WTC11 (cell line): Measurements from ENCODE around the gene G2E3. TPM values are rescaled to one million over a fixed set of nuclear protein-coding genes. Genes with fewer than 3 reads are reported as not detected.
A peak's percentile ranks its signal among the peaks of the same experiment; 100 is the strongest.

Experiments
- AFF4 ChIP-seq: sonication (generic); formaldehyde crosslinking; IDR thresholded peaks from 2 replicates; pipeline ENCODE4 v1.8.1; 2023; ENCODE audit warnings: mild to moderate bottlenecking, missing genetic modification reagents, borderline replicate concordance
- ATF6 ChIP-seq: sonication (generic); formaldehyde crosslinking; IDR thresholded peaks from 2 replicates; pipeline ENCODE4 v1.8.1; 2023; ENCODE audit warnings: mild to moderate bottlenecking, missing genetic modification reagents
- CBFB ChIP-seq: sonication (generic); formaldehyde crosslinking; IDR thresholded peaks from 2 replicates; pipeline ENCODE4 v1.8.1; 2022; ENCODE audit warnings: mild to moderate bottlenecking, low read depth, missing genetic modification reagents
- E2F1 ChIP-seq: sonication (generic); formaldehyde crosslinking; IDR thresholded peaks from 2 replicates; pipeline ENCODE4 v1.8.0; 2022; ENCODE audit warnings: mild to moderate bottlenecking, missing genetic modification reagents
- E2F4 ChIP-seq: sonication (generic); formaldehyde crosslinking; IDR thresholded peaks from 2 replicates; pipeline ENCODE4 v1.8.1; 2022; ENCODE audit warnings: low read depth, mild to moderate bottlenecking, moderate library complexity, missing genetic modification reagents, borderline replicate concordance
- ETV6 ChIP-seq: sonication (generic); formaldehyde crosslinking; IDR thresholded peaks from 2 replicates; pipeline ENCODE4 v1.8.1; 2022; ENCODE audit warnings: mild to moderate bottlenecking, missing genetic modification reagents
- FOXJ3 ChIP-seq: sonication (generic); formaldehyde crosslinking; IDR thresholded peaks from 2 replicates; pipeline ENCODE4 v1.9.0; 2021; ENCODE audit warnings: missing genetic modification reagents, mild to moderate bottlenecking, borderline replicate concordance
- JAZF1 ChIP-seq: fragments of 250-450 bp; sonication (Bioruptor Pico); IDR thresholded peaks from 2 replicates; pipeline ENCODE4 v1.9.0; 2021; ENCODE audit warnings: moderate library complexity, mild to moderate bottlenecking, inconsistent platforms
- MLX ChIP-seq: sonication (generic); formaldehyde crosslinking; IDR thresholded peaks from 2 replicates; pipeline ENCODE4 v1.8.1; 2023; ENCODE audit warnings: mild to moderate bottlenecking, missing genetic modification reagents, moderate library complexity
- NR3C1 ChIP-seq: sonication (generic); formaldehyde crosslinking; conservative IDR thresholded peaks from 2 replicates; pipeline ENCODE4 v1.8.1; 2023; ENCODE audit warnings: low read depth, mild to moderate bottlenecking, missing genetic modification reagents
- PRRX2 ChIP-seq: fragments of 250-450 bp; sonication (Bioruptor Pico); IDR thresholded peaks from 2 replicates; pipeline ENCODE4 v1.8.0; 2021; ENCODE audit warnings: mild to moderate bottlenecking
- SOX15 ChIP-seq: fragments of 250-450 bp; sonication (Bioruptor Pico); IDR thresholded peaks from 2 replicates; pipeline ENCODE4 v1.9.0; 2021; ENCODE audit warnings: mild to moderate bottlenecking
- SP1 ChIP-seq: sonication (generic); formaldehyde crosslinking; conservative IDR thresholded peaks from 2 replicates; pipeline ENCODE4 v1.8.1; 2022; ENCODE audit warnings: missing genetic modification reagents
- TP53 ChIP-seq: sonication (generic); formaldehyde crosslinking; IDR thresholded peaks from 2 replicates; pipeline ENCODE4 v1.8.1; 2023; ENCODE audit warnings: mild to moderate bottlenecking, missing genetic modification reagents
- USF2 ChIP-seq: sonication (generic); formaldehyde crosslinking; IDR thresholded peaks from 2 replicates; pipeline ENCODE4 v1.8.1; 2023; ENCODE audit warnings: mild to moderate bottlenecking, missing genetic modification reagents, moderate library complexity
- ZBTB21 ChIP-seq: sonication (generic); formaldehyde crosslinking; IDR thresholded peaks from 2 replicates; pipeline ENCODE4 v1.8.1; 2023; ENCODE audit warnings: mild to moderate bottlenecking, missing genetic modification reagents, borderline replicate concordance
- ZMAT4 ChIP-seq: fragments of 250-450 bp; sonication (Bioruptor Pico); IDR thresholded peaks from 2 replicates; pipeline ENCODE4 v1.9.0; 2021; ENCODE audit warnings: mild to moderate bottlenecking
- ZNF138 ChIP-seq: sonication (generic); formaldehyde crosslinking; conservative IDR thresholded peaks from 2 replicates; pipeline ENCODE4 v1.8.1; 2022; ENCODE audit warnings: mild to moderate bottlenecking, moderate library complexity, missing genetic modification reagents
- ZNF317 ChIP-seq: sonication (generic); formaldehyde crosslinking; IDR thresholded peaks from 2 replicates; pipeline ENCODE4 v1.8.1; 2023; ENCODE audit warnings: low read depth, mild to moderate bottlenecking, moderate library complexity, missing genetic modification reagents, borderline replicate concordance
- ZNF416 ChIP-seq: fragments of 250-450 bp; sonication (Bioruptor Pico); IDR thresholded peaks from 2 replicates; pipeline ENCODE4 v1.9.0; 2021; ENCODE audit warnings: mild to moderate bottlenecking, inconsistent platforms
- ZNF423 ChIP-seq: fragments of 250-450 bp; sonication (Bioruptor Pico); IDR thresholded peaks from 2 replicates; pipeline ENCODE4 v2.1.2; 2022; ENCODE audit warnings: mild to moderate bottlenecking, moderate library complexity
- ZNF512 ChIP-seq: sonication (generic); formaldehyde crosslinking; IDR thresholded peaks from 2 replicates; pipeline ENCODE4 v1.8.1; 2022; ENCODE audit warnings: missing genetic modification reagents, borderline replicate concordance
- total RNA-seq: library from RNA; stranded (reverse); gene quantifications from 3 replicates; pipeline ENCODE4 v1.2.3, GENCODE V29; 2021
- TF ChIP-seq, protein P1 (sequence below): sonication (generic); formaldehyde crosslinking; IDR thresholded peaks from 2 replicates; pipeline ENCODE4 v1.8.0; 2022; ENCODE audit warnings: mild to moderate bottlenecking, missing genetic modification reagents
- TF ChIP-seq, protein P2 (sequence below): fragments of 200-600 bp; IDR thresholded peaks from 2 replicates; pipeline ENCODE4 v1.8.0; 2022; ENCODE audit warnings: antibody characterized with exemption

Gene G2E3
- total RNA-seq, 1 experiment from 2014 or later: 66.2 TPM

GRCh38 chr14:30621940-30622830, 63.2 kb downstream of the G2E3 start, which contains the start of gene SCFD1 (continued):
- TF ChIP-seq AFF4 (CRISPR knock-in tag) (0 out of 2 replicates have a peak, but pooled peaks have one; percentile 51), ZNF317 (CRISPR knock-in tag) (no peak), ZNF138 (CRISPR knock-in tag) (no peak), ZNF416 (CRISPR knock-in tag) (peak; percentile 90; the same call in 1 of the 2 replicates), FOXJ3 (CRISPR knock-in tag) (no peak), TP53 (CRISPR knock-in tag) (no peak), PRRX2 (CRISPR knock-in tag) (peak; percentile 92), NR3C1 (CRISPR knock-in tag) (no peak), CBFB (CRISPR knock-in tag) (no peak), SOX15 (CRISPR knock-in tag) (no peak), ZBTB21 (0 out of 2 replicates have a peak, but pooled peaks have one; percentile 27), ZNF512 (no peak), MLX (CRISPR knock-in tag) (no peak), ATF6 (no peak), ZNF423 (no peak), SP1 (peak; percentile 99), E2F1 (no peak), USF2 (CRISPR knock-in tag) (peak; percentile 13; the same call in 1 of the 2 replicates), ZMAT4 (CRISPR knock-in tag) (no peak), JAZF1 (no peak), ETV6 (peak; percentile 18; the same call in 1 of the 2 replicates), E2F4 (CRISPR knock-in tag) (no peak)
- TF ChIP-seq, protein P1, sequence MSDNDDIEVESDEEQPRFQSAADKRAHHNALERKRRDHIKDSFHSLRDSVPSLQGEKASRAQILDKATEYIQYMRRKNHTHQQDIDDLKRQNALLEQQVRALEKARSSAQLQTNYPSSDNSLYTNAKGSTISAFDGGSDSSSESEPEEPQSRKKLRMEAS: peak; percentile 86
- TF ChIP-seq, protein P2, sequence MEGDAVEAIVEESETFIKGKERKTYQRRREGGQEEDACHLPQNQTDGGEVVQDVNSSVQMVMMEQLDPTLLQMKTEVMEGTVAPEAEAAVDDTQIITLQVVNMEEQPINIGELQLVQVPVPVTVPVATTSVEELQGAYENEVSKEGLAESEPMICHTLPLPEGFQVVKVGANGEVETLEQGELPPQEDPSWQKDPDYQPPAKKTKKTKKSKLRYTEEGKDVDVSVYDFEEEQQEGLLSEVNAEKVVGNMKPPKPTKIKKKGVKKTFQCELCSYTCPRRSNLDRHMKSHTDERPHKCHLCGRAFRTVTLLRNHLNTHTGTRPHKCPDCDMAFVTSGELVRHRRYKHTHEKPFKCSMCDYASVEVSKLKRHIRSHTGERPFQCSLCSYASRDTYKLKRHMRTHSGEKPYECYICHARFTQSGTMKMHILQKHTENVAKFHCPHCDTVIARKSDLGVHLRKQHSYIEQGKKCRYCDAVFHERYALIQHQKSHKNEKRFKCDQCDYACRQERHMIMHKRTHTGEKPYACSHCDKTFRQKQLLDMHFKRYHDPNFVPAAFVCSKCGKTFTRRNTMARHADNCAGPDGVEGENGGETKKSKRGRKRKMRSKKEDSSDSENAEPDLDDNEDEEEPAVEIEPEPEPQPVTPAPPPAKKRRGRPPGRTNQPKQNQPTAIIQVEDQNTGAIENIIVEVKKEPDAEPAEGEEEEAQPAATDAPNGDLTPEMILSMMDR: no peak
